ENCODE results near the gene REM1.

The REM1 gene

DNA sequence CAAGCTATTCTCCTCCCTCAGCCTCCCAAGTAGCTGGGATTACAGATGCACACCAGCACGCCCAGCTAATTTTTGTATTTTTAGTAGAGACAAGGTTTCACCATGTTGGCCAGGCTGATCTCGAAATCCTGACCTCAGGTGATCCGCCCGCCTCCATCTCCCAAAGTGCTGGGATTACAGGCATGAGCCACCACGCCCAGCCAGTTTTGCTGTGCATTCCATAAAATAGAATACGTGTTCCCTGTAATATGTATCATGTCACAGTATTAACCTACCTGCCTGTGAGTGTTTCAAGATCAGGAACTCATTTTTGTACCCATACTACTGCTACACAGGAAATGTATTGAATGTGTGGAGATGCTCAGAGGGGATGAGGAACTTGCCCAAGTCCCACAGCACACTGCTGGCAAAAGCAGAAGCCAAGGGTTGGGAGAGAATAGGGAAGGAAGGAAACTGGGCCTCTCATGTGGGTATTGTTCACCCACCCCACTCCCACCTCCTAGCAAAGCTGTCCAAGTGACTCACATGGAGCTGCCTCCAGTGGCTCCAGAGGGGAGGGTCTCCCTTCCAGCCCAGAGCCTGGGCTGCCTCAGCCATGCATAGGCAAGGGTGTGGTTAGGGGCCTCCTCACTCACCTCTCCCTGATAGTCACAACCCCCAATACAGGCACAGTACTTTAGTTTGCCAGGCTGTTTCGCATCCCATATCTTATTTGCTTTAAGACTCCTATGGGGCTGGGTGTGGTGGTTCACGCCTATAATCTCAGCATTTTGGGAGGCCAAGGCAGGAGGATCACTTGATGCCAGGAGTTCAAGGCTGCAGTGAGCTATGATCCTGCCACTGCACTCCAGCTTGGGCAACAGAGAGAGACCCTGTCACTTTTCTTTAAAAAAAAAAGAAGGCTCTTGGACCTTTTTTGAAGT lies 48.5 kb downstream of the REM1 start:
- DNase-seq: no peak

- DNase-seq: no peak
Observed at GRCh38 chr20:31527266-31527665, 52.2 kb downstream of the REM1 start.

All from NCI-H526 (cell line).